GM21528 (cell line): ENCODE data around the gene CERS6.

Source experiments
- ATAC-seq: cut with Tn5 transposase; IDR thresholded peaks from one replicate; pipeline ENCODE4 v1.9.1; 2021; ENCODE audit warnings: mild to moderate bottlenecking, moderate library complexity; ENCODE audit not compliant: unreplicated experiment, low FRiP score

Gene CERS6

DNA sequence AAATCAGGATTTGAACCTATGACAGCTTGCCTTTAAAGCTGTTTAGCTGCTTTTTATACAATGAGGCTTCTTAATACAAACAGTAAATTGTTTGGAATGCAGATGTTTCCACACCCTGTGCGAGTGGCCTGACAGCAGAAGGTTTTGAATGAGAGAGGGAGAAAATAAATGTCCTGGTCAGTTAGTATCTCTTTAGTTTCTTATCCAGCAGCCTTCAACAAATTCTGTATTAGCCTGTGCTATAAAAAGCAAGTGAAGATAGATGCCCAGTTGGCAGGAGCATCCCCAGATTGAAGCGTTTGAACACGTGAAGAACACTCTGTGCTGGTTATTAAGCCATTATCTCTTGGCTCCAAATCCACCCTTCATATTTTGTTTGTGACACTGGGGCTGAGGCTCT is 70.6 kb downstream of the CERS6 start:
- no peak for ATAC-seq

DNA sequence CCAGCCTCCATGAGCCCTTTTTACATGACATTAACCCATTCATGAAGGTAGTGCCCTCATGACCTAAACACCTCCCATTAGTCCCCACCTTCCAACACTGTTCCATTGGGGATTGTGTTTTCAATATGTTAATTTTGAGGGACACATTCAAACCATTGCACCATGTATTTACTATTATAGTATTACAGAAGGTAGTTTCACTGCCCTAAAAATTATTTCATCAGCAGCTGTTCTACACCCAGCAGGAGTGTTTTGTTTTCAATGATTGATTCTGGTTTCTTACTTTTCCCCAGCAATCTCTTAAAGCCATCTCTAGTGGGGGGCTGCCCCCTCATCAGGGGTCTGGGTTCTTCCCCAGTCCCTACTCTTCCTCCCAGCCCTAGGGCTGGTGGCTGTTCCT is 71.9 kb downstream of the CERS6 start:
- ATAC-seq: no peak

DNA sequence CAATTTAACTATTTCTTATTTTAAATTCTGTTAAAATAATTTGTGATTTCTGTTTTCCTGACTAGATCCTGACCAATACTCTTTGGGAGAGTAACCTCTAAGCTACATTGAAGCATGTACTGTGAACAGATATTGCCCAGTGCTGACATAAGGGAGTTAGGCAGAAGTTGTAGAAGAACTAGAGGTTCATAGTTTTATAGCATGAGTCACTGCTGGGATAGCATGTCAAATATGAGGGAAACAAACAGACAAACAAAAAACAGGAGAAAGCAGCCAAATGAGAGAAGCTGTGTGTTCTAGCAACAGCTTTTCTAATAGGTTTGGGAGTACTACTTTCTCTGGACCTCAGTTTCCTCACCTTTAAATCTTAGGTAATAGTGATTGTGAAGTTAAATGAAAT is 72.4 kb downstream of the CERS6 start:
- ATAC-seq: no peak

DNA sequence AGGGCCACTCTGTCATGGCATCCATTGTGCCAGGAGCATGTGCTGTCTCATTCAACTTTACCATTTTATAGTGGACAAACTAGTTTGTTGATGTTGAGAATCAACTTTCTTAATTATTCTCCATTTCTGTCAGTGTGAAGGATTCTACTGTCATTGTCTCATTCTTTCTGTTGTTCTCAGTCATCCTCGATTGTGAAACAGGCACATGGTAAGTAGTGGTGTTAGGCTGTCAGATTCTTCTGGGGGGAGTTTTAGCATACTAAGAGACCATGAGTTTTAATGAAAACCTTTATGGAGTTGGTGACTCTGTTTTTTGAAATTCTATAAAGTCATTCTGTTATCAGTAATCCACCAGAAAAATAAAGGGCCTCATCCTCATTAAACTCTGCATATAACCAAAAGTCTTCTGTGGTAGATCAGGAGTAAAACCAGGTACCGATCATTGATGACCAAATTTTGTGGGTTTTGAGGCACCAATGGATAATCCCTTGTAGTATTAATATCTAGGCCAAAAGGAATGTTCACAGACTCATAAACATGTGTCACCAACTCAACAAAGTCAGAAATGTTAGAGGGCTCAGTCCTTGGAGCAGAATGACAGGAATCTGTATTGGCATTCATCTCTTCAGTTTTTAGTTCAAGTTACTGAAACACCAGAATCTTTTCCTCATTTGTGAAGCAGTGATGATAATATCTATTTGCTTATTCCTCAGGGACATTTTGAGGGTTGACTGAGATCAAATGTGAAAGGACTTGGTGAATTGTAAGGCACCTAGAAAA is 73.2 kb downstream of the CERS6 start:
- ATAC-seq: no peak

DNA sequence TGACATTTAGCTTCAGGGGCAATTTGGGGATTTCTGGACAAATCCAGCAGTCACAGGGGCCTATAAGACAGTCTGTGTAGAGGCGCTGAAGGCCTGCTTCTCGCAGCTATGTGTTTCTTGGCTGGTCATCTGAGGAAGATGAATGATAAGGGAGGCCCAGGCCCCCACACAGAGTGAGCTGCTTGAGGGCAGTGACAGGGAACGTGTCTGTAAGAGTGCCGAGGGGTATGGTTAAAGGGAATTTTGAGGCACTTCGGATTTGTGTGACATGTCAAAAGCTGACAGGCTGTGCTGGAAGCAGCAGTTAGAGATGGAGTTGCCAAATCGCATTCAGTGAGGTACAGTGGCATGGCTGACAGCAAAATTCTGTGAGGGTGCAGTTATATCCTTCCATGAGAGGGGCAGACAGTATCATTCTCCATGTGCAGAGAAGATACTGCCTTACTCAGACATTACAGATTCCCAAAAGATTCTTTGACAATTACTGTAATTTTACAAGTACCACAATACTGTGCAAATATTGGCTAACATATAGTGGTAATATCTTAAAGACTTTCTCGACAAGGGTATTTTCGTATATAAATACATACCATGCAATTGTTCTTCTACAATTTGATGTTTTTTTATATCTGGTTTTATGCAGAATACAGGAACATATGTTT is 74.0 kb downstream of the CERS6 start:
- ATAC-seq: no peak

DNA sequence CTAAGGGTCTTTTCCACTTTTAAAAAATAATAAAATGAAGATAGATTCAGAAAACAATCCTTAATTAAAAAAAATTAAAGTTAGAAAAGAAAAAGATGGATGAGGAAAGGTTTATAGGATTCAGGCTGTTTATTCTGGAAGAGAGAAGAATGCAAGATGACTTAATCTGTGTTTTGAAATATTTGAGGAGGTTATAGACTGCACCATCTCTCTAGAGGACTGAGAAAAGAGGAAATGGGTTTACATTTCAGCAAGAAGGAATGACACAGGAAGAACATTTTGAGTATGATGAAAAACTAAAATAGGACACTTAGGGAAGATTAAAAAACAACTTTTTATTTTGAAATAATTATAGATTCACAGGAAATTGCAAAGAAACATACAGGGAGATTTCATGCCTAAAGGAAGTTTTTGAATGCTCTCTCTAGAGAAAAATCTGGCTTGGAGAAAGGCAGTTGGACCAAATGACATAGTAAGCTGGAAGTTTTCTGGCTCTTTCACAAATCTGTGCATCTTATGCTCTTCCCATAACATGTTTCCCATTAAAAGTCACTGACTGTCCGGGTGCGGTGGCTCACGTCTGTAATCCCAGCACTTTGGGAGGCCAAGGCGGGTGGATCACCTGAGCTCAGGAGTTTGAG is 75.0 kb downstream of the CERS6 start:
- peak; percentile 46 for ATAC-seq

DNA sequence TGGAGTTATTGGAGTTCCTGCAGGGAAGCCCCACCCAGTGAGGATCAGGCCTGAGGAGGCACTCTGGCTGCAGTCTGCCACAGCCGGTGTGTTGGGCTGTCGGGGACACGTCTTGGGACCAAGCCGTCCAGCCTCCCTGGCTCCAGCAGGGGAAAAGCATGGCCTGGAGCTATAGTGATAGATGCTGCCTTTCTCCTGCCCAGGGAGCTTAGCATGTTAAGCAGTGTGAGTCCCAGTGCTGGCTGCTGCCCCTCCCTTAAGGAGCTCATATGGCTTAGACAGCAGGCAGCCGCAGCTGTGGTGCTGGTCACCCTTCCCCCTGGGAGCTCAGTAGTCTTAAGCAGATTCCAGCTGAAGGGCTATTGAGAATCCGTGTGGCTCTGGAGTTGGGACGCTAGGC is 78.9 kb downstream of the CERS6 start:
- no peak for ATAC-seq

DNA sequence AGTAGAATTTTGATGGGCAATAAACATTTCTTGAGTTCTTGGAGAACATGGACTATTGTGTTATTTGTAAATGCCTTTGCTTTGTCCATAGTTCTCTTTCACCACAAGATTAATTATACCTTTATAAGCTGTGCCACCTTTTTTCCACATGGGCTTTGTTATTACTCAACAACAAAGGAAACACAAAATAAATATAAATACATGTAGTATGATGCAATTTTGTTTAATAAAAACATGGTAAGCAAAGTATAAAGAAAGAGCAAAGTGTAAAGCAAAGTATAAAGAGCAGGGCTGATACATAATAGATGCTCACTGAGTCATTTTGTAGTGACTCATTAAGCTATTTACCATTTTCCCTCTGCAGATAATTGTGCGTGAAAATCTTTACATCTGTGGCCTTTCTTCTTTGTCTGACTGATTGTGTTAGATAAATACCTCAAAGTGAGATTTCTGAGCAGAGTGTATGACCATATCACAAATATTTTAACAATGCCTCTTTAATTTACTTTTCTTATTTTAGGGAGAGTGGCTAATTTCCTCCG is 80.9 kb downstream of the CERS6 start:
- no peak for ATAC-seq

DNA sequence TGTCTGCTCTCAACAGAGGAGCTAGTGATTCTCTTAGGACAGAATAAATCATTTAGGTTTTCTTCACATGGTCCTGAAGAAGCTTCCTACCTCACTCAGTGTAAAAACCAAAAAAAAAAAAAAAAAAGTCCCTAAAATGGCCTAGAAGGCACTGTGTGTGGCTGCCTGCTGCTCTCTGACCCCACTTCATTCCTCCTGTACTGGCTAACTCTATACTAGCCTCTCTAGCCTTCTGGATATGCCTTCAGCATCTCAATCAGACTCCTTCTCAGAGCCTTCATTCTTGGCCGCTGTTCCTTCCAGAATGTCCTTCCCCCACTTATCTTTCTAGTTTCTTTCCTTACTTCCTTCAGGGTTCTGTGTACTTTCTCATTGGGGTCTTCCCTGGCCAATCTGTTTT is 82.1 kb downstream of the CERS6 start:
- ATAC-seq: no peak

DNA sequence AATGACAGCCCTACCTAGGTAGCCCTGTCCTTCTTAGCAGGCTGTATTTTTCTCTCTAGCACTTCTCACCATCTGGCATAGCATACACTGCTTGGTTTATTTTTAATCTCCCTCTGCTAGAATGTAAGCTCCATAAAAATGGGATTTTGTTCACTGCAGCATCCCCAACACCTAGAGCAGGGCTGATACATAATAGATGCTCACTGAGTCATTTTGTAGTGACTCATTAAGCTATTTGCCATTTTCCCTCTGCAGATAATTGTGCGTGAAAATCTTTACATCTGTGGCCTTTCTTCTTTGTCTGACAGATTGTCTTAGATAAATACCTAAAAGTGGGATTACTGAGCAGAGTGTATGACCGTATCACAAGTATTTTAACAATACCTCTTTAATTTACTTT is 82.5 kb downstream of the CERS6 start:
- ATAC-seq: no peak

DNA sequence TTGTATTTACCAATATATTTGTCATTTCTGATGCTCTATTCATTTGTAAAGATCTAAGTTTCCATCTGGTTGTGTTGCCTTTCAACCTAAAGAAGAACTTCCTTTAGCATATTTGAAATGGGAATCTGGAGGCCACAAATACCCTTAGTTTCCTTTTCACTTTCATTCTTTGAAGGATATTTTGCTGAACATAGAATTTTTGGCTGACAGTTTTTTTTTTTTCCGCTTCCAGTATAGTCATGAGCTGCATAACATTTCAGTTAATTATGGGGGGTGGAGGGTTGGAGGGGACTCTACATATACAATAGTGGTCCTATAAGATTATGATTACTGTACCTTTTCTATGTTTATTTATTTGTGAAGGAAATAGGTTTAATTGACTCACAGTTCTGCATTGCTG is 83.9 kb downstream of the CERS6 start:
- no peak for ATAC-seq

DNA sequence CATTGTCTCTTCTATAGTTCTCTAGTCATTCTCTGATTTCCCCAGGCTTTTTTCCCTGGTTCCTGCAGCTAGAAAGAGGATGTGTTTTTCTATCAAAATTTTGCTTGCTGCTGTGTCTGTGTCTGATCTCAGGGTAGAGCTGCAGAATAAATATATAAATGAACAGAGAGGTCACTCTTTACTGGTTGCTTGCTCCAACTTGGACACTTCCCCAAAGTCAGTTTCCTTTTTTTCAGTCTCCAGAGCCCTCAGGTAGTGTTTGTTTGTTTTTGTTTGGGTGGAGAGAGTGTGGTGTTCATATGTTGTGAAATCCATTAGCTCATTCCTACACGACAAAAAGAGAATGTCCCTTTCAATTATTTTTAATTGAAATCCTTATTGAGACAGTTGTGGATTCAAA is 85.8 kb downstream of the CERS6 start:
- no peak for ATAC-seq

DNA sequence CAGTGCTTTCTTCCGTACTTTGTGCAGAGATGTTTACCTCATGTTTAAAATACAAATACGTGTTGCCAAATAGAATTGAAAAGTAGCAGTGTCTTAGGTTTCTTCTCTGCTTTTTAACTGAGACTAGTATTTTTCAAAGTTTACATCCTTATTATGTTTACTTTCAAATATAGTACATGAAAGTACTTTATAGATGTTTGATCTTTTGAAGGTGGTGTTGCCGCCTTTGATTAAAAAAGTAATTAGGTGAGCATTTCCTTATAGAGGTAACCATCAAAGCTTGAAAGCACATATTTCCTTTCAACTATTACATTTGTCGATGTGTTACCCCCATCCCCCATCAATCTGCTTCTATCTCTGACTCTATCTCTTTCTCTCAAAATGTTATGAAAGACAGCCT is 87.0 kb downstream of the CERS6 start:
- no peak for ATAC-seq

DNA sequence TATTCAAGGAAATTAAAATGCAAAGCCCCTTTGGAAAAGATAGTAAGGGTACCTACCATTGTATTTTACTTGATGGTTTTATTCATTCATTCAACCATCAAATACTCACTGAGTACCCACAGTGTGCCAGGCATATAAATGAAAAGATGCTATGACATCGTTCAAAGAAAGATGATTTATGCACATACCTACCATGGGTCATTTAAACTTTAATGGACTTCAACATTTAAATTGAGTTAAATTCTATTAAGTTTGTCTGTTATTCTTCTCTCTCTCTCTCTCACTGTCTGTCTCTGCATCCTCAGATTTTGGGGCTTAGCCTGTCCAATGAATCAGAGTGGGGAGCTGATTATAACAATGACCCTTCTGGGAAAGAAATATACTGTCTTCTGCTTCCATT is 87.9 kb downstream of the CERS6 start:
- ATAC-seq: no peak

DNA sequence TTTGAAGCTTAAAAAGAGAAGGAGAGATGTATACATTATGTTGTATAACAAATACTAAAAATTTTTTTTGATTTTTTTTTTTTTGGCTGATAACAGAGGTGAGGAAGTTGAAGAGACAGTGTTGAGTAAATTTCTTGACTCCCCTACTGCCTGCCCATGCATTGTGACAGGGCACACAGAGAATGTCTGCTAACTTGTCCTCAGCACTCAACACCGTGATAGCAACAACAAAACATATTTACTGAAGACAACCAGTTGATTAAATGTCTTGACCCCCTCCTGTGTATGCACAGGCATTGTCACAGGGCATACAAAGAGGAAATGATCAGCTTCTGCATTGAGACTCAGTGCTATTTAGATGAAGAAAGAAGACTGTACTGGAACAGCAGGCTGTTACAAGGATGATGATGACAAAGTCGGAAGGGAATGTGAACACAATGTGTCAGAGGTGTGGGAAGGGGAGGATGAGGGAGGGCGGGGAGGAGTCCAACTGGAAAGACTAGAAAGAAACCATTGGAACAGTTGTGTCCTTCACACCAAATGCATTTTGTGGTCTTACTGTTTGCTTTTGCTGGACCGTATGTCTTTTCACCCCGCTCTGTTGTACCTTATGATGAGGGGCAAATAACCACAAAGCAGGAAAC is 89.5 kb downstream of the CERS6 start:
- no peak for ATAC-seq

DNA sequence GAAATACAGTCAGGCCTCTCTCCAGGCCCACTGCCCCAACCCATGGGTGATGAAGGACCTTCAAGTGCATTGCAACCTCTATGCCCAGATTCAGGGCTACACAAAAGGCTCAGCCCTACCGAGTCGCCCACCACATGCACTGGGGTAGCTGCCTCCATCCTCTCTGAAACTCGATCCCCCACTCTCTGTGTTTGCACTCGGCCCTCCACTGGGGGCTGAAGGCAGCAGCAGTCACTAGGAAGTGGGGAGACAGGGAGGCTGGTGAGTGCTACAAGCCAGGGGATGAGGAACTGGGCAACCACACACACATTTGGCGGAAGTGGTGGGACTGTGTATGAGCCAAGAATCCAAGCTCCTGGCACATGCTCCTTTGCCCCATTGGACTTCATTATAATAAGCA is 94.6 kb downstream of the CERS6 start:
- no peak for ATAC-seq

DNA sequence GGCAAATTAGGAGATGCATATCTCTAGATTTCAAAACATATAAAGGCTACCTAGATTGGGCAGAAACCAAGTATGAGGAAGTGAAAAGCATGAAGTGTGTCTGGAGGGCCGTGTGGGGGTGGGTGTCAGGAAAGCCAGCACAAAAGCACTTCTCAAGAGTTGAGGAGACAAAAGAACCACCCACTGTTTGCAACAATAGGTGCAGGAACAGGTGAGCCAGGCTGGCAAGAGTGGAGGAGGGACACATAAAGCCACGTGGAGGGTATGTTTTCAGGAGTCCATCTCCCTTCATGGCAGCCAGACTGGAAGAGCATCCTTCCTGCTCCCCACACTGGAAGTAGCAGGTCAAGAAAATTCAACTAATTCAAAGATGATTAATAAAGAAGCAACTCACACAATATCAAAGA is 96.4 kb downstream of the CERS6 start:
- peak; percentile 92 for ATAC-seq

DNA sequence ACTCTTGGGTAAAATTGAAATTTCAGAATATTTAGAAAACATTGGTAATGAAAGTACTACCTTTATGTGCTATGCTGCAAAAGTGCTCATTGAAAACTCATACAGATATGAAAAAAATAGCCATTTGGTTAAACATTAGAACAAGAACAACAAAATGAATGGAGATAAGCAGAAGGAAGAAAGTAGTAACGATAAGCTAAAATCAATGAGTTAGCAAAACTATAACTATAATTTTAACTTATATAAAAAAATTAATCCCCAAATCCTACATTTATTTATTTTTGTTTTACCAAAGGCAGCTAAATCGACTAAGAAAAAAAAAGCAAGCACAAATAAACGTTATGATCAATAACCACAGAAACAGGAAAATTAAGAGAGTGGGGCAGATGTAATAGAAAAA is 99.2 kb downstream of the CERS6 start:
- ATAC-seq: no peak

DNA sequence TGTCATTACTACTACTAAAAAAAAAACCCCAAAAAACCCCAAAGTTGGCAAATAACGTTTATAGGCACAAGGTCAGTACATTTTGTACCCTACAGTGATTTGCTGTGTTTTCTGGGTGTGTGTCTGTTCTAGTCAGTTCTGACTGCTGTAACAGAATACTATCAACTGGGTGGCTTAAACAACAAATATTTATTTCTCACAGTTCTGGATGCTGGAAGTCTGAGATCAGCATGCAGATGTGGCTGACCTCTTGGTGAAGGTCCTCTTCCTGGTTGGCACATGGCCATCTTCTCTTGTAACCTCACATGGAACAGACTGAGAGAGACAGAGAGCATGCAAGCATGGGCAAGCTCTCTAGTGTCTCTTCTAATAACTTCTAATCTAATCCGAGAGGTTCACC is 103.1 kb downstream of the CERS6 start:
- no peak for ATAC-seq

DNA sequence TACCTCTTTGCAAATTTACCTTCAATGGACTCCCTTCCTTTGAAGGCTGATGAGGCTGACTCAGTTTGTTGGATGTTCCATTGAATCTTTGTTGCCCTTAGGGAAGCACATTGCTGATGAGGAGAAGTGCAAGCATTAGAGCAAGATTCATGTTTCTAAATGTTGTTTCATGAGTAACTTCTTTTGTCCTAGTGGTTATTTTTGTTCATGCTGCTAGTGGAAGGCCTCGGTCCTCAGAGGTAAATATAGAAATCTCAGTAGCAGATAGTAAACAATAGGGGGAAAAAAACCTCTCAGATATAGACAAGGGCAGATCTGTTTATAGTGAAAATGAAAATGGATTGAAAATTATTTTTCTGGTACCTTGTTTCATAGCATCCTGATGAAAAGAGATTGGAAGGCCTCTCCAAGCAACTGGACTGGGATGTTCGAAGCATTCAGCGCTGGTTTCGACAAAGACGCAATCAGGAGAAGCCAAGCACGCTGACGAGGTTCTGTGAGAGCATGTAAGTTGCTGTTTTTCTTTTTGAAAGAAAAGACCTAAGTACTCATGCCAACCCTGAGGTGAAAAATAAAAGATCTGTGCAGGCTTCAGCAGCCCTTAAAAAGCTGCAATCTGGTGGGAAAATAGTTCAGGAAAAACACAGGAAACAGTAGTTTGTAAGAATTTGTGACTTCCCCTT is 104.9 kb downstream of the CERS6 start:
- ATAC-seq: peak; percentile 59

DNA sequence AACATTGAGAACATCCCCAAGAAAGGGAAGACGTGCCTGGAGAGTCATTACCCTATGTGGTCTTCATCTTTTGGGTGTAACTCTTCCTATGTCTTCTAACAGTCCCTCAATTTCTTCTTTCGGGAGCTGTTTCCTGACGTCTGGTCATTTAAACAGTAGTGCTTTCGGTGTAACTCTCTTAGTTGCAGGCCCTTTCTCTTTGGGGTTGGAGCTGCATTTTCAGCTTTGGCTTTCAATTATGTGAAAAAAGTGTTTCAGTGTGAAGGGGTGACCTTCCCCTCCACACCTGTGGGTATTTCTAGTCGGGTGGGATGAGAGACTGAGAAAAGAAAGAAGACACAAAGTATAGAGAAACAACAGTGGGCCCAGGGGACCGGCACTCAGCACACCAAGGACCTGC is 105.9 kb downstream of the CERS6 start:
- ATAC-seq: no peak
